GOT3 (cell line): Measurements from ENCODE around the gene CSTF2.

ENCODE experiments used
- DNase-seq: peaks from one replicate; lab custom pipeline; 2025; ENCODE audit warnings: mixed read lengths; lab: John Stamatoyannopoulos, UW

The CSTF2 gene

DNA sequence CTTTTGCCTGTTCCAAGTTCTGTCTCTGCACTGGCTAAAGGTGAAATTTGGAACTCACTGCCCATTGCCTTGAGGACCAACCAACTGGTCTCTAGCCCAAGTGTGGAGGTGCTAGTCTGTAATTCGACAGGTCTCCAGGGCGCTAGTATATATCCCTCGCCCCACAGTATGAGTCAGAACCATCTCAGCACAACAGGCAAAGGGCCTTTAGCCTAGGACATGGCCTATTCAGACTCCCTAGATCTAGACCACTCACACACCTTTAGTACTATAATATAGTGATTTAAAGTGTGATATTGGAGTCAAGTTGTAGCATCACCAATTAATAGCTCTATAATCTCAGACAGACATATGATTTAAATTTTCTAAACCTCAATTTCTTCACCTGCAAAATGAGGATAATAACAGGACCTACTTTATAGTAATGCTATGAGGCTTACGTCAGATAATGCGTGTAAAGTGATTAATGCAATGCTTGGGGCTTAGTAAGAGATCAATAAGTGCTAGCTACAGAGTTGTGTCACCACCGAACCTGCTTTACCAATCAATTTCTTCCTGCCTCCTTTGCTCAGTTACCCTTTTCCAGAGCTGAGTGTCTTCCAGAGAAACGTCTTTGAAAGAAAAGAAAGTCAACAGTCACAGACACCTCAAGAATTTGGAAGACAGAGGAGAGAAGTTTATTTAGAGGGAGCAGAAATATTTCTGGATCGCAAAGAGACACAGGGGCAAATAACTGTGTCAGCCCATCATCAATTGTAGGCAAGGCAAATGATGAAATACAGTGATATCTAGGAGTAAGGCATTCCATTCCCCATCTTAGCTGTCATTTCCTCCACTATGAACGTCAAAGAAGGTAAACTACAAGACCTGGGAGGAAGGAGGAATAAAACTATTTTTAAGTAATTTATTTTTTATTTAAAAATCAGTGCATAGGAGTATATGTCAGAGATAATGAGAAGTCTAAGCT, 51.7 kb downstream of the CSTF2 start:
- DNase-seq, result no peak

DNA sequence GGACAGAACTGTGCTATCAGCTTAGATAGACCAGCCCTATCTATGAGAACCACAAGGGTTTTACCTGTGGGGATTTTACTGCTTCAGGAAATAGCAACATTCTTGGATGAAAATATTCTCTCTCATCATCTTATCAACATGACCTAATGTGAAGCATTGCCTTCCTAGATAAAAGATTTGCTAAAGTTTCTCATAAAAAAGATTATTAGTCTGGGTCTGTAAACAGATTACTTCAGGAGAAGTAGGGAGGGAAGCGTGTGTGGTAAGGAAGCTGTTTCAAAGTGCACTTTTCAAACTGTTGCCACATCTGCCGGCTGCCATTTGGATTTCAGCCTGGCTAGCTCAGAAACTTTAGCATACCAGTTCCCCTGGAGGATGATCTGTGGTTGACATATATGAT, 54.1 kb downstream of the CSTF2 start, which contains the start of gene NOX1:
Gene NOX1 (minus strand): TSS at position 35 of the 400 bp plus-strand sequence. CDS start 220 bp downstream, outside the sequence.
- DNase-seq, result no peak

DNA sequence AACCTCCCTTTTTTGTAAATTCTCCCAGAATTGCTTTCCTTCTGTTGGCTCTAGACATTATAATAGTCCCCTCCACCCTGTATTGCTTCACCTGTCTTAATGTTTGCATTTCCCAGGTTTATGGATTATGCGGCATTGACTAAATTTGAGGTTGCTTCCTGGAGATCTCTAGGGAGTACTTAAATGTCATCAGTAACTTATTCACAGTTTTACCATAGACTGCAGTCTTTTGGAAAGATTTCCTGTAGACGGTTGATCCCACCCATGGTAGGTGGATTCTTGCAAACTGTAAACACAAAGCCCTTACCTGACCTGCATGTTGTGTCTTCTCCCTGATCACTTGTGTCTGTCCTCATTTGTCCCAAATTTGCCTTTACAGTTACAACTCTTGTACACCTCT, 60.2 kb downstream of the CSTF2 start:
- no peak for DNase-seq

DNA sequence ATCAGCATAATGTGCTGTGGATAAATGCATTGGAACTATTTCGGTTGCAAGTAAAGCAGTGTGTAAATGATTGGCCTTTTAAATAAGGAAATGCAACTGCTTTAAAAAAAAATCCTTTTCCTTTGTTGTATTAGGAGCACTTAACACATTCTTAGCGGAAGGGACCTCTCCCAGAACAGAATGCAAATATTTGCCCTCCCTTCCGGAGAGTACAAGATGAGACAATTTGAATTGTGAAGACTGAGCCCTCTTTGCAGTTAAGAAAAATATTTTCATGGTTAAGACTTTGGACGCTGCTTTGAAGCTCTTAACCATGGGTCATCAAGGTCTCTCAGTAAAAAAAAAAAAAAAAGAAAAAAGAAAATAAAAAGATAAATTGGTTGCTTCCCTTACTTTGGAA, 63.5 kb downstream of the CSTF2 start:
- DNase-seq, result no peak
